CD14-positive monocyte (primary cell): ENCODE measurements around the gene TOMM7. TPM values are rescaled to one million over a fixed set of nuclear protein-coding genes. Genes with fewer than 3 reads are reported as not detected.

Experiments
- DNase-seq, 3 donors: peaks; one replicate each; pipeline ENCODE4 v3.0.0-alpha.2; 2011 to 2022
- H2AFZ ChIP-seq: 2 replicates; pipeline ENCODE4 v1.6.0; 2012; ENCODE audit warnings: mild to moderate bottlenecking, low read depth, low read length, inconsistent platforms; ENCODE audit not compliant: insufficient read depth, poor library complexity, severe bottlenecking
- H3K27ac ChIP-seq, 2 donors: 1 replicate in 1 of 2; 2 replicates in 1 of 2; pipeline ENCODE4 v1.5.1; 2012 to 2013; ENCODE audit warnings: low read length in 2 of 2, control low read depth in 1 of 2, inconsistent platforms in 1 of 2, low read depth in 1 of 2, mild to moderate bottlenecking in 1 of 2
- H3K27me3 ChIP-seq, 2 donors: one replicate each; pipeline versions ENCODE4 v1.6.0 to v1.6.1; 2011 to 2013; ENCODE audit warnings: low read length in 2 of 2; ENCODE audit not compliant: control insufficient read depth in 2 of 2, insufficient read depth in 2 of 2
- H3K36me3 ChIP-seq, 2 donors: replicated peaks in 1 of 2; 1 replicate in 1 of 2; 2 replicates in 1 of 2; pipeline versions ENCODE4 v1.5.1 to v1.6.1; 2012 to 2013; ENCODE audit warnings: low read length in 2 of 2, control low read depth in 1 of 2, inconsistent platforms in 1 of 2, mild to moderate bottlenecking in 1 of 2; ENCODE audit not compliant: insufficient read depth in 2 of 2, control insufficient read depth in 1 of 2
- H3K4me1 ChIP-seq, 2 donors: 1 replicate in 1 of 2; 2 replicates in 1 of 2; pipeline versions ENCODE4 v1.5.1 to v1.6.1; 2012 to 2013; ENCODE audit warnings: low read length in 2 of 2, control low read depth in 1 of 2, inconsistent platforms in 1 of 2, mild to moderate bottlenecking in 1 of 2, moderate library complexity in 1 of 2; ENCODE audit not compliant: insufficient read depth in 2 of 2, control insufficient read depth in 1 of 2
- H3K4me2 ChIP-seq: replicated peaks from 2 replicates; pipeline ENCODE3; 2012; ENCODE audit warnings: low read length, moderate library complexity, mild to moderate bottlenecking; ENCODE audit not compliant: poor library complexity, severe bottlenecking; ENCODE audit errors: extremely low read depth
- H3K4me3 ChIP-seq, 3 experiments: fragments of 200-600 bp in 1 of 3; sonication (generic) in 1 of 3; replicated peaks in 1 of 3; 1 replicate in 2 of 3; 2 replicates in 1 of 3; pipeline ENCODE4 v1.5.1; 2011 to 2013; ENCODE audit warnings: low read length in 3 of 3, mild to moderate bottlenecking in 3 of 3, control low read depth in 2 of 3, low read depth in 2 of 3, inconsistent platforms in 1 of 3, moderate library complexity in 1 of 3
- H3K79me2 ChIP-seq: 2 replicates; pipeline ENCODE4 v1.6.0; 2012; ENCODE audit warnings: mild to moderate bottlenecking, control low read depth, inconsistent platforms, low read length, moderate library complexity; ENCODE audit not compliant: insufficient read depth
- H3K9ac ChIP-seq: 2 replicates; pipeline ENCODE4 v1.6.0; 2017; ENCODE audit warnings: low read length, mild to moderate bottlenecking; ENCODE audit not compliant: insufficient read depth, poor library complexity, severe bottlenecking
- H3K9me3 ChIP-seq, 2 donors: replicated peaks in 1 of 2; 1 replicate in 1 of 2; 2 replicates in 1 of 2; pipeline versions ENCODE4 v1.5.1 to v1.6.1; 2012 to 2013; ENCODE audit warnings: low read length in 2 of 2, control low read depth in 1 of 2; ENCODE audit not compliant: control insufficient read depth in 1 of 2, insufficient read depth in 1 of 2
- H4K20me1 ChIP-seq: 2 replicates; pipeline ENCODE4 v1.6.0; 2012; ENCODE audit warnings: mild to moderate bottlenecking, low read length, control low read depth, moderate library complexity; ENCODE audit not compliant: insufficient read depth
- H3K27ac Mint-ChIP-seq, 7 donors: one replicate each; pipeline ENCODE4 v1.8.0; 2020; ENCODE audit warnings: mild to moderate bottlenecking in 7 of 7, mixed read lengths in 7 of 7, moderate library complexity in 6 of 7, inconsistent platforms in 2 of 7
- H3K27me3 Mint-ChIP-seq, 3 donors: one replicate each; pipeline ENCODE4 v1.8.0; 2021 to 2022; ENCODE audit warnings: low read depth in 3 of 3, mild to moderate bottlenecking in 3 of 3, mixed read lengths in 3 of 3, moderate library complexity in 3 of 3, inconsistent platforms in 1 of 3
- H3K36me3 Mint-ChIP-seq, 2 donors: one replicate each; pipeline ENCODE4 v1.8.0; 2020; ENCODE audit warnings: mixed read lengths in 2 of 2, inconsistent platforms in 1 of 2, mild to moderate bottlenecking in 1 of 2
- H3K4me1 Mint-ChIP-seq: one replicate; pipeline ENCODE4 v1.8.0; 2020; ENCODE audit warnings: mild to moderate bottlenecking, mixed read lengths
- H3K4me3 Mint-ChIP-seq, 2 donors: one replicate each; pipeline ENCODE4 v1.8.0; 2020; ENCODE audit warnings: mild to moderate bottlenecking in 2 of 2, mixed read lengths in 2 of 2, moderate library complexity in 1 of 2
- H3K9me3 Mint-ChIP-seq, 7 donors: one replicate each; pipeline ENCODE4 v1.8.0; 2020 to 2022; ENCODE audit warnings: mixed read lengths in 7 of 7, mild to moderate bottlenecking in 6 of 7, moderate library complexity in 6 of 7, inconsistent platforms in 2 of 7
- CTCF ChIP-seq: fragments of 200-600 bp; IDR thresholded peaks from one replicate; pipeline ENCODE4 v1.8.0; 2022; ENCODE audit warnings: antibody characterized with exemption, mild to moderate bottlenecking
- WGBS: methylation state at CpG from one replicate; pipeline ENCODE4 v1.1.5; 2013; ENCODE audit warnings: missing lambda C conversion rate; ENCODE audit not compliant: insufficient coverage; 5-methylcytosine and 5-hydroxymethylcytosine counted together
- intact Hi-C, 2 donors: fragments of 100-400 bp; cut with micrococcal nuclease; formaldehyde crosslinking; loops; one replicate each; pipeline versions ENCODE4 v1.15.0 to v1.15.1; 2023
- polyA plus RNA-seq, 3 donors: library from polyadenylated mRNA; depleted of rRNA in 1 of 3; unstranded in 2 of 3; stranded (reverse) in 1 of 3; fragments of 300-500 nt in 2 of 3; fragments of >200 nt in 1 of 3; fragmentation: Illumina TruSeq in 2 of 3; gene quantifications; 1 replicate in 2 of 3; 2 replicates in 1 of 3; pipeline ENCODE4 v1.2.3, GENCODE V29; 2012 to 2021

TOMM7 gene
- polyA plus RNA-seq, 3 donors = 93.3 to 125 (median 111) TPM

GRCh38 chr7:22802426-22802825 is 20.2 kb downstream of the TOMM7 start:
- Histone ChIP-seq H3K9me3 (no peaks in the 10 kb centered on the region), H3K27me3 (no peaks in the 10 kb centered on the region), H3K4me2 (no peak overlapping the region), H3K4me1 (no peaks in the 10 kb centered on the region), H3K79me2 (no peaks in the 10 kb centered on the region), H3K27ac (no peak overlapping the region), H3K9ac (no peak overlapping the region), H2AFZ (no peak overlapping the region), H3K36me3 (no peaks in the 10 kb centered on the region), H4K20me1 (no peaks in the 10 kb centered on the region), H3K4me3 (no peak overlapping the region)
- H3K27me3 Mint-ChIP-seq = peaks cover 0 to 2% (median 2%) of the 10 kb centered on the region in 3 donors
- DNase-seq = no peak
- intact Hi-C loops = no loop called here
- no peak for TF ChIP-seq CTCF
- H3K36me3 Mint-ChIP-seq = no peaks in the 10 kb centered on the region
- no peaks in the 10 kb centered on the region for H3K4me1 Mint-ChIP-seq
- H3K9me3 Mint-ChIP-seq = peaks cover 0 to 10% (median 3%) of the 10 kb centered on the region in 7 donors
- H3K27ac Mint-ChIP-seq = no peak overlapping the region
- H3K4me3 Mint-ChIP-seq = no peak overlapping the region
- no CpG with 5 or more reads among the region's 4 CpGs for WGBS

- Histone ChIP-seq H3K9ac (no peak overlapping the region), H3K36me3 (no peaks in the 10 kb centered on the region), H4K20me1 (no peaks in the 10 kb centered on the region), H3K79me2 (no peaks in the 10 kb centered on the region), H3K27me3 (no peaks in the 10 kb centered on the region), H3K27ac (no peak overlapping the region), H3K4me3 (no peak overlapping the region), H3K4me2 (no peak overlapping the region), H3K9me3 (no peaks in the 10 kb centered on the region), H3K4me1 (no peaks in the 10 kb centered on the region), H2AFZ (no peak overlapping the region)
- H3K4me3 Mint-ChIP-seq = no peak overlapping the region
- no peak for DNase-seq
- no peaks in the 10 kb centered on the region for H3K4me1 Mint-ChIP-seq
- peaks cover 3 to 13% (median 6%) of the 10 kb centered on the region in 7 donors for H3K9me3 Mint-ChIP-seq
- H3K36me3 Mint-ChIP-seq = no peaks in the 10 kb centered on the region
- no peak overlapping the region for H3K27ac Mint-ChIP-seq
- TF ChIP-seq CTCF = no peak
- H3K27me3 Mint-ChIP-seq = peaks cover 0 to 2% (median 1%) of the 10 kb centered on the region in 3 donors
- intact Hi-C loops = no loop called here
- 100% methylated on average over 1 of the region's 4 CpGs for WGBS
Observed at GRCh38 chr7:22801912-22802311, 20.7 kb downstream of the TOMM7 start.
